Hair follicular keratinocyte (primary cell): ENCODE data around the gene CNTN2. TPM values are rescaled to one million over a fixed set of nuclear protein-coding genes. Genes with fewer than 3 reads are reported as not detected.

Experiments
- total RNA-seq: library from RNA; depleted of rRNA; stranded (reverse); fragments of >200 nt; gene quantifications from 2 replicates; pipeline ENCODE4 v1.2.3, GENCODE V29; 2015

The CNTN2 gene
- not detected in 2 replicates for total RNA-seq

GRCh38 chr1:205042911-205043806, at the start of gene CNTN2:
Gene CNTN2, plus strand, starts transcription at chr1:205043212. Its CDS starts 9,974 bp downstream, at chr1:205053186.

GRCh38 chr1:205084360-205084759, 41.3 kb downstream of the CNTN2 start, which contains the start of gene TMEM81:
Gene TMEM81, minus strand, starts transcription at chr1:205084460. Its CDS starts 140 bp downstream, at chr1:205084320.

GRCh38 chr1:205121660-205122488, 78.9 kb downstream of the CNTN2 start, which contains the start of gene RBBP5:
Gene RBBP5, minus strand, starts transcription at chr1:205121978. Its CDS starts 105 bp downstream, at chr1:205121873.

Other genes starting within 250 kb of the CNTN2 start
- gene NFASC, start 172.3 kb upstream of the CNTN2 start, total RNA-seq, result 1.4 and 1.6 TPM in 2 replicates
- 0.39 and 0.87 TPM in 2 replicates for gene TMEM81, start 41.2 kb downstream of the CNTN2 start, total RNA-seq
- gene RBBP5, start 78.8 kb downstream of the CNTN2 start, total RNA-seq, result 7.7 and 10.7 TPM in 2 replicates
- gene DSTYK, start 168.5 kb downstream of the CNTN2 start, total RNA-seq, result 4.7 and 5.4 TPM in 2 replicates
- 1.8 and 2.1 TPM in 2 replicates for gene TMCC2, start 184.7 kb downstream of the CNTN2 start, total RNA-seq